Right lobe of liver (tissue), 4 donors: ENCODE data around the gene SCUBE1.

ENCODE experiments used
- CTCF ChIP-seq, 4 donors: fragments of 200-600 bp in 3 of 4; fragments of 450-650 bp in 1 of 4; IDR thresholded peaks; one replicate each; pipeline versions ENCODE4 v1.5.1 to v1.8.0; 2016 to 2022; ENCODE audit warnings: antibody characterized with exemption in 4 of 4, mild to moderate bottlenecking in 2 of 4
- POLR2A ChIP-seq: fragments of 450-650 bp; IDR thresholded peaks from one replicate; pipeline ENCODE4 v1.6.1; 2017; ENCODE audit warnings: antibody characterized with exemption, mild to moderate bottlenecking
- donor health status: DM: no; HTN: no; CAD: no.
- donor health status: DM: no; HTN: no; CAD: no.
- donor health status: DM: no; HTN: yes; CAD: no.

- TF ChIP-seq CTCF (IDR thresholded peaks at IDR 0.05) = no peak
- TF ChIP-seq POLR2A = no peak
Observed at GRCh38 chr22:43279867-43280522, 63.2 kb downstream of the SCUBE1 start.
